HCT116 (cell line): Measurements from ENCODE around the gene PGLYRP3. TPM values are rescaled to one million over a fixed set of nuclear protein-coding genes. Genes with fewer than 3 reads are reported as not detected.

Source experiments
- ATAC-seq: fragments of 200-7000 bp; cut with Tn5 transposase; 2 replicates; pipeline ENCODE4 v1.9.1; 2020; ENCODE audit warnings: mild to moderate bottlenecking, moderate library complexity
- BruUV-seq: library from RNA; stranded (reverse); fragments of 400-500 nt; replicated peaks from 2 replicates; lab custom pipeline; 2021; lab: Mats Ljungman, UMichigan
- CTCF ChIA-PET: fragments of 300-600 bp; sonication (Branson Sonifier 250); formaldehyde crosslinking; loops from one replicate; lab custom pipeline; 2021; ENCODE audit warnings: antibody characterized with exemption; lab: Charles Lee
- POLR2A ChIA-PET: fragments of 300-600, 350-600 bp; sonication (Branson Sonifier 250); formaldehyde crosslinking; loops from one replicate; lab custom pipeline; 2021; ENCODE audit warnings: antibody characterized with exemption; lab: Charles Lee
- RAD21 ChIA-PET, 2 experiments: fragments of 300-600 bp; sonication (Branson Sonifier 250); formaldehyde crosslinking; loops; one replicate each; lab custom pipeline; 2023; ENCODE audit warnings: low total read pairs in 2 of 2; ENCODE audit not compliant: uncharacterized antibody in 2 of 2, unreplicated experiment in 2 of 2, low non-redundant PET in 1 of 2; lab: Charles Lee
- DNase-seq: peaks from one replicate; pipeline ENCODE4 v3.0.0-alpha.2; 2010; ENCODE audit warnings: low read depth, low spot score
- H2AFZ ChIP-seq: fragments of 200-600 bp; shearing (Covaris generic), sonication (generic); 2 replicates; pipeline ENCODE4 v1.6.1; 2017; ENCODE audit warnings: low read depth, mixed run types, mixed read lengths, antibody characterized with exemption, low read length; ENCODE audit not compliant: poor library complexity, severe bottlenecking
- H3K27ac ChIP-seq: 2 replicates; pipeline ENCODE4 v1.5.1; 2012; ENCODE audit warnings: low read depth, low read length
- H3K27me3 ChIP-seq: fragments of 200-600 bp; sonication (generic); 2 replicates; pipeline ENCODE4 v1.6.1; 2016; ENCODE audit warnings: mixed run types, low read length, mixed read lengths; ENCODE audit not compliant: insufficient read depth
- H3K36me3 ChIP-seq, 2 experiments: fragments of 200-500 bp in 1 of 2; fragments of 200-600 bp in 1 of 2; sonication (Bioruptor generic) in 1 of 2; sonication (generic) in 1 of 2; 2 replicates each; pipeline versions ENCODE4 v1.5.1 to v1.6.1; 2014 to 2016; ENCODE audit warnings: low read length in 2 of 2, inconsistent platforms in 1 of 2, mixed read lengths in 1 of 2, mixed run types in 1 of 2; ENCODE audit not compliant: insufficient read depth in 2 of 2, control insufficient read depth in 1 of 2
- H3K4me1 ChIP-seq, 2 experiments: fragments of 200-600 bp in 1 of 2; sonication (generic) in 1 of 2; 2 replicates each; pipeline versions ENCODE4 v1.5.1 to v1.6.1; 2012 to 2017; ENCODE audit warnings: low read length in 2 of 2, inconsistent platforms in 1 of 2, mild to moderate bottlenecking in 1 of 2, mixed read lengths in 1 of 2, mixed run types in 1 of 2, moderate library complexity in 1 of 2; ENCODE audit not compliant: insufficient read depth in 2 of 2, control insufficient read depth in 1 of 2
- H3K4me2 ChIP-seq: fragments of 200-600 bp; sonication (generic); 2 replicates; pipeline ENCODE4 v1.6.1; 2017; ENCODE audit warnings: mixed run types, low read length, mixed read lengths
- H3K4me3 ChIP-seq, 2 experiments: fragments of 200-600 bp in 1 of 2; sonication (generic) in 1 of 2; replicated peaks in 1 of 2; 2 replicates each; pipeline ENCODE4 v1.5.1; 2011 to 2016; ENCODE audit warnings: low read length in 2 of 2, control low read depth in 1 of 2, low read depth in 1 of 2, mild to moderate bottlenecking in 1 of 2, mixed read lengths in 1 of 2, mixed run types in 1 of 2
- H3K79me2 ChIP-seq: fragments of 200-600 bp; sonication (generic); 2 replicates; pipeline ENCODE4 v1.6.1; 2017; ENCODE audit warnings: mild to moderate bottlenecking, mixed run types, low read length, moderate library complexity, mixed read lengths; ENCODE audit not compliant: insufficient read depth
- H3K9ac ChIP-seq: fragments of 200-600 bp; sonication (generic); 2 replicates; pipeline ENCODE4 v1.6.1; 2016; ENCODE audit warnings: low read length, mixed read lengths
- H3K9me2 ChIP-seq: fragments of 200-600 bp; sonication (generic), shearing (Covaris generic); 2 replicates; pipeline ENCODE4 v1.6.1; 2017; ENCODE audit warnings: mixed run types, mild to moderate bottlenecking, moderate library complexity; ENCODE audit not compliant: insufficient read depth
- H3K9me3 ChIP-seq, 2 experiments: fragments of 200-500 bp in 1 of 2; fragments of 200-600 bp in 1 of 2; sonication (Bioruptor generic) in 1 of 2; sonication (generic) in 1 of 2; 2 replicates each; pipeline ENCODE4 v1.6.1; 2014 to 2017; ENCODE audit warnings: low read length in 2 of 2, mixed read lengths in 2 of 2, inconsistent platforms in 1 of 2, low read depth in 1 of 2, mild to moderate bottlenecking in 1 of 2, mixed run types in 1 of 2, moderate library complexity in 1 of 2; ENCODE audit not compliant: control insufficient read depth in 1 of 2, insufficient read depth in 1 of 2
- H4K20me1 ChIP-seq: fragments of 200-600 bp; sonication (generic), shearing (Covaris generic); 2 replicates; pipeline ENCODE4 v1.6.1; 2017; ENCODE audit warnings: mixed run types, mild to moderate bottlenecking, moderate library complexity; ENCODE audit not compliant: insufficient read depth
- CBX3 ChIP-seq: IDR thresholded peaks from 2 replicates; pipeline ENCODE4 v1.6.1; 2012; ENCODE audit warnings: low read depth
- CEBPB ChIP-seq: IDR thresholded peaks from 2 replicates; pipeline ENCODE4 v1.6.1; 2012; ENCODE audit warnings: low read depth
- CTCF ChIP-seq, 3 experiments: fragments of 200-600 bp in 1 of 3; sonication (generic) in 1 of 3; IDR thresholded peaks in 2 of 3; conservative IDR thresholded peaks in 1 of 3; 2 replicates each; pipeline ENCODE4 v1.5.1; 2012 to 2017; ENCODE audit warnings: low read depth in 2 of 3, low read length in 2 of 3, antibody characterized with exemption in 1 of 3, borderline replicate concordance in 1 of 3, control low read depth in 1 of 3, mild to moderate bottlenecking in 1 of 3, mixed read lengths in 1 of 3, mixed run types in 1 of 3, moderate library complexity in 1 of 3; ENCODE audit not compliant: insufficient read depth in 1 of 3
- ELF1 ChIP-seq: IDR thresholded peaks from 2 replicates; pipeline ENCODE4 v1.6.1; 2012; ENCODE audit warnings: low read depth, borderline replicate concordance
- EZH2phosphoT487 ChIP-seq: fragments of 200-600 bp; IDR thresholded peaks from 2 replicates; pipeline ENCODE4 v1.6.1; 2018; ENCODE audit warnings: antibody characterized with exemption, borderline replicate concordance
- POLR2AphosphoS5 ChIP-seq: IDR thresholded peaks from 2 replicates; pipeline ENCODE4 v1.6.1; 2011; ENCODE audit warnings: mild to moderate bottlenecking, low read depth, low read length, moderate library complexity
- SIN3A ChIP-seq: IDR thresholded peaks from 2 replicates; pipeline ENCODE4 v1.6.1; 2012; ENCODE audit warnings: low read depth
- SP1 ChIP-seq: IDR thresholded peaks from 2 replicates; pipeline ENCODE4 v1.6.1; 2012; ENCODE audit warnings: low read depth
- SRF ChIP-seq: IDR thresholded peaks from 2 replicates; pipeline ENCODE4 v1.6.1; 2012; ENCODE audit warnings: low read depth
- ZBTB33 ChIP-seq: IDR thresholded peaks from 2 replicates; pipeline ENCODE4 v1.6.1; 2011; ENCODE audit warnings: mild to moderate bottlenecking, low read length, moderate library complexity; ENCODE audit not compliant: insufficient replicate concordance; ENCODE audit errors: extremely low read depth
- ZNF274 ChIP-seq: fragments of 200-500 bp; sonication (Bioruptor generic); IDR thresholded peaks from 2 replicates; pipeline ENCODE4 v1.6.1; 2014; ENCODE audit warnings: mild to moderate bottlenecking, low read depth, low read length, inconsistent platforms
- intact Hi-C: fragments of 100-400 bp; cut with micrococcal nuclease; formaldehyde crosslinking; loops from 2 replicates; pipeline ENCODE4 v1.10.0; 2022
- total RNA-seq: library from RNA; stranded (reverse); gene quantifications from one replicate; pipeline ENCODE4 v1.2.1, GENCODE V29; 2021; ENCODE audit not compliant: unreplicated experiment
- TF ChIP-seq, protein P1 (sequence below): IDR thresholded peaks from 2 replicates; pipeline ENCODE4 v1.6.1; 2012

PGLYRP3 gene
- total RNA-seq, 1 experiment from 2014 or later: not detected

DNA sequence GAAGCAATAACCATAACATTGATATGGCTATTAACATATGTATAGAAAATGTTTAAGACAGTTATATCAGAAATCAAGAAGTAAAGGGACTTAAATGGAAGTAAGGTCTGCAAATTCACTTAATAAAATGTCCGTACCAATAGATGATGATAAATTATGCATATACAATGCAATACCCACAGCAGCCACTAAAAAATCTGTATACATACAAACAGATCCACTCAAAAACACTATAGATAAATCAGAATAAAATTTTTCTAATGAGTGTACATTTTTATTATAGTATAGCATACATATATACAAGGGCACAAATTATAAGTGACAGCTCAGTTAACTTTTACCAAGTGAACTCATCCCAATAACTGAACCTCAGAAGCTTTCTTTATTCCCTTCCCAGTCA is 47.3 kb downstream of the PGLYRP3 start:
- no peak overlapping the region for H3K4me3 ChIP-seq
- no peak overlapping the region for H3K9ac ChIP-seq
- no peaks in the 10 kb centered on the region for H3K9me3 ChIP-seq
- ChIA-PET CTCF (no interaction called here), RAD21 (no interaction called here), POLR2A (no interaction called here)
- no peak for ATAC-seq
- H3K36me3 ChIP-seq: no peaks in the 10 kb centered on the region
- intact Hi-C loops: no loop called here
- no peaks in the 10 kb centered on the region for H4K20me1 ChIP-seq
- TF ChIP-seq CTCF (IDR thresholded peaks at IDR 0.05 in 2 of 3, conservative IDR thresholded peaks at IDR 0.05 in 1 of 3; ENCODE audit: borderline replicate concordance in 1 of 3, insufficient read depth in 1 of 3, low read depth in 2 of 3, low read length in 2 of 3) (peak in 1 of 3 experiments; percentile 32; a peak in 1 of 6 replicates), SP1 (no peak)
- no peak overlapping the region for H2AFZ ChIP-seq
- DNase-seq: no peak
- no peaks in the 10 kb centered on the region for H3K9me2 ChIP-seq
- H3K4me2 ChIP-seq: no peak overlapping the region
- no peaks in the 10 kb centered on the region for H3K79me2 ChIP-seq
- no TSS peak for BruUV-seq
- H3K27ac ChIP-seq: no peak overlapping the region
- H3K4me1 ChIP-seq: no peaks in the 10 kb centered on the region
- peaks cover 39% of the 10 kb centered on the region for H3K27me3 ChIP-seq

DNA sequence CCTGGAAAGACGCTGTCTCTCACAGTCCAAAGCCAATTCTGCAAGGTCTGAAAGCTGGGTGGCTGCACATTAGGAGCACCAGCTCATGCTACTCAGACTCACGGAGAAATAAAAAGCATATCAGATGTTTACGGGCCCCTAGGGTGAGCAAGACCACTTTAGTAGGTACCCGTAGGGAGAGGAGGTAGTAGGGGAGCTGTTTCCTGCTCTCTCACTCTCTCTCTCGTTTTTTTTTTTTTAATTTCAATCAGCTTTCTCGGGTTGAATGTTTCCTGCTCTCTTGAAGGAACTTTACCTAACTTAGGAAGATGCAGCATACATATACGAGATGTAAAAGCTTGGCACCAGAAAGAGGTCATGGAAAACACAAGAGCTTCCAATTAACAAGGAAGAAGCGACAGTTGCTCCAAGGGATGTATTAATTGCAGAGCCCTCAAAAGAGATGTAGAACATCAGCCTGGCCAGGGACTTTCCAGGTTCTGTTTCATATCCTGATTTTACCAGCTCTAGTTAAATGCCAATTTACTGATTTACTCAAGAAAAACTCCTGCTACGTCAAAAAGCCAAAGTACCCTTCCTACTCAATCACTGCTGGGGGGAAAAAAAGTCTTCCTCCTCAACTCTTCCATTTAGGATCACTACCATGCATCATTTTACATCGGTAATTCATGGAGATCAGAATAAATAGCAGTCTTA is 50.1 kb downstream of the PGLYRP3 start:
- no peak overlapping the region for H3K9ac ChIP-seq
- ATAC-seq (no peak), DNase-seq (no peak)
- ChIA-PET CTCF (interaction anchor here (1.7 kb wide), 1 partner anchor 26 kb away, joined by 4 read pairs; no protein-coding TSS in a partner anchor), POLR2A (no interaction called here), RAD21 (no interaction called here)
- intact Hi-C loops: no loop called here
- no TSS peak for BruUV-seq
- H3K4me2 ChIP-seq: no peak overlapping the region
- no peaks in the 10 kb centered on the region for H3K36me3 ChIP-seq
- no peaks in the 10 kb centered on the region for H3K79me2 ChIP-seq
- H3K9me3 ChIP-seq: no peaks in the 10 kb centered on the region
- no peak overlapping the region for H3K4me3 ChIP-seq
- H3K27ac ChIP-seq: no peak overlapping the region
- no peak overlapping the region for H2AFZ ChIP-seq
- no peaks in the 10 kb centered on the region for H3K9me2 ChIP-seq
- peaks cover 43% of the 10 kb centered on the region for H3K27me3 ChIP-seq
- no peaks in the 10 kb centered on the region for H4K20me1 ChIP-seq
- no peaks in the 10 kb centered on the region for H3K4me1 ChIP-seq
- no peak for TF ChIP-seq CTCF (IDR thresholded peaks at IDR 0.05 in 2 of 3, conservative IDR thresholded peaks at IDR 0.05 in 1 of 3; ENCODE audit: borderline replicate concordance in 1 of 3, insufficient read depth in 1 of 3, low read depth in 2 of 3, low read length in 2 of 3)
- no peak for TF ChIP-seq SIN3A
- TF ChIP-seq ELF1: no peak
- TF ChIP-seq ZBTB33: no peak
- TF ChIP-seq, protein P1, sequence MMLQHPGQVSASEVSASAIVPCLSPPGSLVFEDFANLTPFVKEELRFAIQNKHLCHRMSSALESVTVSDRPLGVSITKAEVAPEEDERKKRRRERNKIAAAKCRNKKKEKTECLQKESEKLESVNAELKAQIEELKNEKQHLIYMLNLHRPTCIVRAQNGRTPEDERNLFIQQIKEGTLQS: no peak
- no peak for TF ChIP-seq SP1
- no peak for TF ChIP-seq EZH2phosphoT487
- no peak for TF ChIP-seq SRF
- TF ChIP-seq POLR2AphosphoS5: no peak
- no peak for TF ChIP-seq CEBPB
- no peak for TF ChIP-seq CBX3
- TF ChIP-seq ZNF274: no peak
